GM12892 (cell line): ENCODE measurements around the gene CRISPLD2.

Experiments used
- POLR2A ChIP-seq: IDR thresholded peaks from 2 replicates; pipeline ENCODE4 v1.6.1; 2011; ENCODE audit warnings: low read depth, low read length, control low read depth
- POLR2AphosphoS5 ChIP-seq: IDR thresholded peaks from 2 replicates; pipeline ENCODE4 v1.6.1; 2011; ENCODE audit warnings: low read depth, low read length, control low read depth
- TAF1 ChIP-seq: IDR thresholded peaks from 2 replicates; pipeline ENCODE4 v1.6.1; 2011; ENCODE audit warnings: low read depth, mild to moderate bottlenecking, control low read depth, low read length, borderline replicate concordance

DNA sequence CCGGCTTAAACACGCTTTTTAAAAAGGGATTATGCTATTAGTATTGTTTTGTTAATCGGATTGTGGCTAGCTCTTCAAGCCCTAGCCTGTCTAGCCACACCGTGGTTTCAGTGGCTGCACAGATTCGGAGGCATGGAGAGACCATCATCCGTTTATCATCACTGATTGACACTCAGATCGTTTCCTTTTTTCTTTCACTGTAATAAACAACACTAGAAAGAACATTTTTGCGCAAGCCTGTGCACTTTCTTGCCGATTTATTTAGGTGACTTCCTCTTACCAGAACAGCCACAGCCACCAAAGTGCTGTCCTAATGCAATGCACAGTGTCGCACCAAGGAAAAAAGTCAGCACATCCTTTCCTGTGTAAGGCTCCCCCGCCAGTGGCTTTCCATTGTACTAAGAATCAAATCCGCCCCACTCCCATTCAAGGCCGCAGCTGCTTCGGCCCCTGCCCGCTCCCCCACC lies 78.2 kb downstream of the CRISPLD2 start:
- TF ChIP-seq POLR2AphosphoS5 (no peak), POLR2A (no peak), TAF1 (no peak)
